Sciatic nerve (tissue), 2 donors: ENCODE data around the gene ACD. TPM values are rescaled to one million over a fixed set of nuclear protein-coding genes. Genes with fewer than 3 reads are reported as not detected.

Experiments used
- ATAC-seq: fragments of 200-7000 bp; cut with Tn5 transposase; one replicate; pipeline ENCODE4 v1.9.1; 2020; ENCODE audit warnings: mild to moderate bottlenecking, moderate library complexity
- DNase-seq: peaks from one replicate; pipeline ENCODE4 v3.0.0-alpha.2; 2020; ENCODE audit warnings: low spot score
- intact Hi-C: fragments of 100-400 bp; cut with DNase I; formaldehyde crosslinking; loops from one replicate; pipeline ENCODE4 v1.14.2; 2022
- total RNA-seq: library from RNA; stranded (reverse); fragmentation: NEBNext Ultra II Directional; extraction: Animal tissue kit (Norgen Biotek cat#: 25700); gene quantifications from one replicate; pipeline ENCODE4 v1.2.1, GENCODE V29; 2021
- donor health status: DM: no; HTN: no; CAD: no.
- donor health status: DM: no; HTN: no; CAD: no.

ACD gene
- total RNA-seq, 1 donor from 2014 or later = 21.2 TPM

- intact Hi-C loops = no loop called here
- ATAC-seq (no peak), DNase-seq (no peak)
Measured at GRCh38 chr16:67677712-67678111, 17.7 kb upstream of the ACD start.

DNA sequence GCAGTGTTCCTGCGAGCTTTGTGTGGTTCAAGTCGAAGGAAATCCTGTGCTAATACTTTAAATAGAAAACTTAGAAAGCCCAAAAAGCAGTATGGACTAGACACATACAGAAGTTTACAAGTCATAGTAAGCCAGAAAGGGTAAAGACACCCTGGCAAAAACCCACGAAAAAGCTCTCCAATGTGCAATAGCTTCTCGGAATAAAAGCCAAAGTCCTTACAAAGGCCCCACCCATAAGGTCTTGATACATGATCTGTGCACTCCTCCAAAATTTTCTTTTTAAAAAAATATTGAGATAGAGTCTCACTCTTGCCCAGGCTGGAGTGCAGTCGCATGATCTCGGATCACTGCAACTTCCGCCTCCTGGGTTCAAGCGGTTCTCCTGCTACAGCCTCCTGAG lies 16.9 kb upstream of the ACD start:
- DNase-seq (no peak), ATAC-seq (no peak)
- intact Hi-C loops = no loop called here

- intact Hi-C loops = no loop called here
Measured at GRCh38 chr16:67676516-67676915, 16.5 kb upstream of the ACD start.

GRCh38 chr16:67675999-67676398 lies 15.9 kb upstream of the ACD start:
- ATAC-seq = no peak
- DNase-seq = no peak
- intact Hi-C loops = no loop called here

More at GRCh38 chr16:67676516-67676915, 16.5 kb upstream of the ACD start:
- ATAC-seq = no peak
- DNase-seq = no peak

DNA sequence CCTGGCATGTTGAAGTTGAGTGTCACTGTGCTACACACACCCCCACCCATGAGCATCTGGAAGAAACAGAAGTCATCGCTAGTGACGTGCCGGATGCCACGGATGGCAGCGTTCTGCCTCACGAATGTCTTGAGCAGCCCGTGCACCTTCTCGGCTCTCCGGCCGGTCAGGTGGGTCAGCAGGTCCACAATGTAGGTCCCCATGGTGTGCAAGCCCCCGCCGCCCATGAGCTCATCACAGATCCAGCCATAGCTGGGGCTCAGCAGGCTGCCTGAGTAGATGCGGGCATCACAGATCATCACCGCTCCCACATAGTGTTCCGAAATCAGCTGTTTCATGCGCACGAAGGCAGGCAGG lies 15.5 kb upstream of the ACD start:
- no peak for DNase-seq
- intact Hi-C loops = no loop called here
- no peak for ATAC-seq

DNA sequence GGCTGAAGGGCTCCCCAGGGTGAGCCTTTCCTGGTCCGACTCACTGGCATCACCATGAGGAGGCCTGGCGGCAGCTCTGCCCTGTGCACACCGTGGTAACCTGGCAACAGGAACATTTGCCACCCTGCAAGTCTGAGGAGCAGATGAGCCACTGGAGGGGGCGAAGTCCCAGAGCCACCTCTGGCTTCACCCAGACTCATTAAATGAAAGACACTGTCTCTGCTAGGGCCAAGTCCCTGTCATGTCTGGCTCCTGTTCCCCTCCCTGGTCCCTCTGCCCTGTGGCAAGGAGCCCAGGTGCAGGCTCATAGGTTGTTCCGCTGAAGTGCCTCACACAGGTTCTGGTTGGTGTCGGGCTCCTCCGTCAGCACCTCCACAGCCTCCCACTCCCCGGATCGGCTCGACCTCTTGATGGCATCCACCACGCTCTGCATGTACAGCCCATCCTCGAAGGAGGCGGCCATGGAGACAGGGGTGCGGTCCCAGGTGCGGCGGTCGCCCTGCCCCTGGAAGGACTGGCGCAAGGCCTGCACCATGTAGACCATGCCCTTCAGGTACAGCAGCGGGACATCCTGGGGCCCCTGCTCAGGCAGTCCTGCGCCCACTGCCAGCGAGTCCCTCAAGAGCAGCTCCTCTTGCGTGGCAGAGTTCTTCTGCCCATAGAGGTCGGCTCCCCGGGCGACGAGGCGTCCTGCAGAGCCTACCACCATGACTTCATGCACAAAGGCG lies 15.0 kb upstream of the ACD start:
- ATAC-seq (no peak), DNase-seq (no peak)
- intact Hi-C loops = no loop called here

DNA sequence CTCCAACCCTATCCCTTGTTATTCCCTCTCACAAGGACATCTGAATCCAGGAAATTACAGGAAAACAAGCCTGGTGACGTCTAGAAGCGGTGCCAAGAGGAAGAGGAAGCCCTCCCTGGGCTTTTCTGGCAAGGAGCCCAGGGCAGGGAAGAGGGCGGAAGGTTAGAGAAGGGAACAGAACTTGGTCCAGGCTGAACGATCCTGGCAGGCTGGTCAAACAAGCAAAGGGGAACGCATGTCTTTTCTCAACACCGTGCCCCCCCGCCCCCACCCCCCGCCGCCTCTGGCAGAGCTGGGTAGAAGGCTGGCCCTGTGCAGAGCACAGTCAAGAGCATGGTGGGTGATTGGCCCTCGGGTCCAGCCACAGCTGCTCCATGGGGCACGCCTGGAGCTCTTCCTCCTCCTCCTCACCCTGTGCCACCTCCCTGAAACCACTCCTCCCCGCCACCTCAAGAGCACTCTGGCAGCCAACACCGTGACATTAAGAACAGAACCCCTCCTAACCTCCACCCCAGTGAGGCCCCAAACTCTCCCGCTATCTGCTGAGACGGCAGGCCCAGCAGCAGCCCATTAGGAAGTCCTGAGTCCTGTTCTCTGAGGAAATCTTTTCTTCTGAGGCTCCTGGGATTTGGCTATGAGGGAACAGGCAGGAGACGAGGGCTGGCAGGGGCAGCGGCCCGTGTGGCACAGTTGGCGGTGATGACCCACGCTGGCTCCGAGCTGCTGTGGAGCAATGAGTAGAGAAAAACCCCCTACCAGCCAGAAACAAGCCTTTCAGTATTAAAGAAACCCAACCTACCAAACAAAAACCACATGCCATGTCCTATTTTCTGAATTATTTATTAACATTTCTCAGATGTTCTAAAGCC lies 13.9 kb upstream of the ACD start:
- intact Hi-C loops = no loop called here
- peak; percentile 83 for DNase-seq
- peak; percentile 67 for ATAC-seq

DNA sequence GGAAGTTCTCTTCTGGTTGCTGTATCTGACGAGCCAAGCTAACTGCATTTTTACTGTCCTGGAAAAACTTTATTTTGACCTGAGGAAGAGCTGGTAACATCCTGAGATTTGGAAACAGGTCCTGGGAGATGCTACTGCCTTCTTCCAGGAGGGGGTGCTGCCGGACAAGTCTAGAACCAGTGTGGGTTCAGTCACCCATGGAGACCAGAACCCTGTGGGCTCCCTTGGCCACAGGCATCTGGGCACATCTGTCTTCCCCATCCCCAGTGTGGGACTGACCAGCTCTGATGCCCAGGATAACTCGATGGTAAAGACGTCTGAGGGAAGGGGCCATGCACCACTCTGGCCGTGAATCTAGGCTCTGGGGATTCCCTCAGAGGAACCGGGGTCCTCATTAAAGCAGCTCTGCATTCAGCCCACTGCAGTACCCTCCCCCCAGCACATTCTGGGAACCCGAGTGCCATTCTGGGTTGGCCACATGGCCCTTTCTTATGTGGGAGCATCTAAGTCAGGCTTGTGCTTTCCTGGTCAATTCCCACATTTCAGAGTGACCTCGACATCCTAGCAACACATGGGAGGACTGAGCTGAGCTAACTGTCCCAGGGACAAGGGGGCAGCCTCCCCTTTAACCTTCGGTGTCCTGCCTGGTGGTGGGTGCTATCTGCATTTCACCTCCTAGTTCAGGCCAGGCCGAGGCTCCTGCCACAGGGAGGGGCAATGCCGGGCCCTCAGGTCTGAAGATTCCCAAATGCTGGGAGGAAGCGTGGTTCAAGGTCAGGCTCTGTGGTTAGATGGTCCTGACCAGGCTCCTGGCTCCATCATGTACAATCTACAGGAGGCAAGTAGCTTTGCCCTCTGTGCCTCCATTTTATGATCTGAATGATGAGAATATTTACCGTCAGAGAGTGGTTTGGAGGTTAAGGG lies 12.9 kb upstream of the ACD start:
- ATAC-seq = peak; percentile 54
- intact Hi-C loops = no loop called here
- no peak for DNase-seq

GRCh38 chr16:67672306-67672705 lies 12.2 kb upstream of the ACD start:
- ATAC-seq (no peak), DNase-seq (no peak)
- intact Hi-C loops = no loop called here

DNA sequence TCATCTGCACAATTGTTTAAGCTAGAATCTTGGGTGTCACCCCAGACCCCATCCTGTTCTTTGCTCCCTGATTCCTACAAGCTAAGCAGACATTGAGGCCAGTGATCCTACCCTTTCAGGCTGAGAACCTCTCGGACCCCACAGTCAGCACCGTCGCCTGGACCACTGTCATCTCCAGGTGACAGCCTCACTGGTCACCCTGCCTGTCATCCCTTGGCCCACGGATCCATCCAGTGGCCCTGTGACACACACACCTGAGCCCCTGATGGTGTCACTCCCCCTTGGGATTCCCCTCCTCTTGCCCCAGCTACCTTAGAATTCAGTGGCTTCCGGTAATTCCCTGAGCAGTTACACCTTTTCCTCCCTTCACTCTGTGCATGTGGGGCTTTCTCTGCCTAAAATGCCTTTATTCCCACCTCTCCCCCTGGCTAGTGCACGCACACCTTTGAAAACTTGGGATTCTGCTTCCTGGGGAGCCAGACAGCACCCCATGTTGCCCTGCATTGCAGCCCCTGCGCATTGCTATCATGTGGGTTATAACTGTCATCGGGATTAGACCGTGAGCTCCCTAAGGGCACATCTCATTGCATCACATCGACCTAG lies 9.5 kb upstream of the ACD start:
- ATAC-seq (no peak), DNase-seq (no peak)
- intact Hi-C loops = loop anchor here (10.0 kb wide), 1 partner anchor 145 kb away; the partner anchor contains the start of gene RIPOR1

GRCh38 chr16:67668495-67669157 lies 8.6 kb upstream of the ACD start:
- DNase-seq (no peak), ATAC-seq (no peak)
- intact Hi-C loops = loop anchor here (10.0 kb wide), 1 partner anchor 144 kb away; the partner anchor contains the start of gene RIPOR1

GRCh38 chr16:67667817-67668494 lies 7.9 kb upstream of the ACD start:
- intact Hi-C loops = loop anchor here (10.0 kb wide), 1 partner anchor 143 kb away; the partner anchor contains the start of gene RIPOR1
- ATAC-seq (peak; percentile 90), DNase-seq (peak; percentile 85)

GRCh38 chr16:67667453-67667816 lies 7.4 kb upstream of the ACD start:
- ATAC-seq (peak; percentile 4), DNase-seq (no peak)
- intact Hi-C loops = loop anchor here (10.0 kb wide), 1 partner anchor 143 kb away; the partner anchor contains the start of gene RIPOR1

DNA sequence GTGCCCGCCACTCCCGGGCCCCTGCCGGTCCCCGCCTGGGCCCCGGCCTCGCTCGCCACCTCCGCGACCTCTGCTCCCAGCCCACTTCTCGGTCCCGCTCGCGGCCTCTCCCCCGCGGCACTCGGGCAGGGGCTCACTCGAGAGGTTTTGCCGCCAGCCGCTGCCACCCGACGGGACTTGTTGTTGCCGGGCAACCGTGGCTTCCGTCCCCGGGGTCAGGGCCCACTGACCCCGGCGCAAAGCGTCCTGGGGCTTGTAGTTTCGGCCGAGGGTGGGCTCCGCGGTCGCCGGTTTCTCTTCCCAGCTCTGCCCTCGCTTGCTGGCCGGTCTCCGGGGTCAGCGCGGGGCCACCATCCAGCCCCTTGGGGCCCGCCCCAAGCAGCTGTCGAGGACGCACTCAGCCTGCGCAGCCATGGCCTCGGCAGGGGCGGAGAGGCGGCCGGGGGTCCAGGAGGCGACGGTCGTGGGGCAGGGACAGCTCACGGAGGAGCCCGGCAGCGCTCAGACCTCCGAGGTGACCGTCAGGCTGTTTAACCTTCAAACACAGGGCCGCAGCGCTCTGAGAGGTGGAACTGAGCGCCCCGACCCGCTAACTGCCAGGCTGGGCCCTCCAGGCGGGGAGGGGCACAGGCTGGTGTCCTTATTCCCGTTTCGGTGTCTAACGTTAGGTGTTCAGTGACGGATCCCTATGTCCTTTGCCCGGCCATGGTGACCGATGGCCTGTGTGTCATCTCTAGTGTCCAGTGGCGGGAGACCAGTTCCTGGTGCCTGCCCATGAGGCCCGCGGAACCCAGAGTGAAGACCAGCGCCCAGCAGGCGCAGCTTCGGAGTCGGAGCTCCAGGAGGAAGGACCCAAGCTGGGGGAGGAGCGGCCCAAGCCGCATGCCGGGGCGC lies 6.7 kb upstream of the ACD start, which contains the start of the genes C16orf86 and ENKD1:
TSS of gene C16orf86 (plus strand) at position 256 of the 894 bp plus-strand sequence. CDS start at position 413, 157 bp downstream.
TSS of gene ENKD1 (minus strand) at position 192 of the 894 bp plus-strand sequence. CDS start 308 bp downstream, outside the sequence.
- DNase-seq (peak; percentile 92), ATAC-seq (peak; percentile 76)
- intact Hi-C loops = loop anchor here (10.0 kb wide), 1 partner anchor 142 kb away; the partner anchor contains the start of gene RIPOR1

GRCh38 chr16:67666032-67666551 lies 6.0 kb upstream of the ACD start:
- DNase-seq (peak; percentile 80), ATAC-seq (peak; percentile 1)
- intact Hi-C loops = loop anchor here (10.0 kb wide), 1 partner anchor 141 kb away; the partner anchor contains the start of gene RIPOR1

- ATAC-seq (no peak), DNase-seq (no peak)
- intact Hi-C loops = loop anchor here (10.0 kb wide), 1 partner anchor 141 kb away; the partner anchor contains the start of gene RIPOR1
Measured at GRCh38 chr16:67665598-67665997, 5.5 kb upstream of the ACD start.
